NCI-H2196 treated with DMSO at 0.1 percent for 48 hours (cell line): ENCODE data around the gene WDR13.
"Not testable (repeated sequence)": the region's sequence is repeated elsewhere in the genome, so short reads cannot be mapped to it uniquely, and the experiment has no call there.

Experiments
- DNase-seq: peaks from one replicate; lab custom pipeline; 2025; ENCODE audit not compliant: unreplicated experiment; lab: John Stamatoyannopoulos, UW

WDR13 gene

GRCh38 chrX:48652055-48652579 lies 54.8 kb downstream of the WDR13 start:
- DNase-seq = not testable (repeated sequence)

GRCh38 chrX:48654746-48655145 lies 57.5 kb downstream of the WDR13 start:
- not testable (repeated sequence) for DNase-seq
